LNCaP clone FGC (cell line): ENCODE data around the gene SEMA5B.

Experiments
- DNase-seq: peaks from one replicate; pipeline ENCODE4 v3.0.0-alpha.2; 2011; ENCODE audit warnings: low read depth
- H3K4me3 ChIP-seq: 2 replicates; pipeline ENCODE4 v1.5.1; 2011; ENCODE audit warnings: mild to moderate bottlenecking, low read depth, low read length, control low read depth
- TF ChIP-seq, protein P1 (sequence below): IDR thresholded peaks from 2 replicates; pipeline ENCODE4 v1.5.1; 2012; ENCODE audit warnings: mild to moderate bottlenecking; ENCODE audit not compliant: control insufficient read depth, insufficient read depth; ENCODE audit errors: extremely low read depth

Gene SEMA5B

GRCh38 chr3:123008840-123009239 is 18.7 kb downstream of the SEMA5B start:
- no peak overlapping the region for H3K4me3 ChIP-seq
- DNase-seq: no peak
- TF ChIP-seq, protein P1, sequence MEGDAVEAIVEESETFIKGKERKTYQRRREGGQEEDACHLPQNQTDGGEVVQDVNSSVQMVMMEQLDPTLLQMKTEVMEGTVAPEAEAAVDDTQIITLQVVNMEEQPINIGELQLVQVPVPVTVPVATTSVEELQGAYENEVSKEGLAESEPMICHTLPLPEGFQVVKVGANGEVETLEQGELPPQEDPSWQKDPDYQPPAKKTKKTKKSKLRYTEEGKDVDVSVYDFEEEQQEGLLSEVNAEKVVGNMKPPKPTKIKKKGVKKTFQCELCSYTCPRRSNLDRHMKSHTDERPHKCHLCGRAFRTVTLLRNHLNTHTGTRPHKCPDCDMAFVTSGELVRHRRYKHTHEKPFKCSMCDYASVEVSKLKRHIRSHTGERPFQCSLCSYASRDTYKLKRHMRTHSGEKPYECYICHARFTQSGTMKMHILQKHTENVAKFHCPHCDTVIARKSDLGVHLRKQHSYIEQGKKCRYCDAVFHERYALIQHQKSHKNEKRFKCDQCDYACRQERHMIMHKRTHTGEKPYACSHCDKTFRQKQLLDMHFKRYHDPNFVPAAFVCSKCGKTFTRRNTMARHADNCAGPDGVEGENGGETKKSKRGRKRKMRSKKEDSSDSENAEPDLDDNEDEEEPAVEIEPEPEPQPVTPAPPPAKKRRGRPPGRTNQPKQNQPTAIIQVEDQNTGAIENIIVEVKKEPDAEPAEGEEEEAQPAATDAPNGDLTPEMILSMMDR: no peak

- TF ChIP-seq, protein P1: no peak
- no peak overlapping the region for H3K4me3 ChIP-seq
- DNase-seq: no peak
These were observed 21.0 kb downstream of the SEMA5B start for GRCh38 chr3:123006609-123007008.

DNA sequence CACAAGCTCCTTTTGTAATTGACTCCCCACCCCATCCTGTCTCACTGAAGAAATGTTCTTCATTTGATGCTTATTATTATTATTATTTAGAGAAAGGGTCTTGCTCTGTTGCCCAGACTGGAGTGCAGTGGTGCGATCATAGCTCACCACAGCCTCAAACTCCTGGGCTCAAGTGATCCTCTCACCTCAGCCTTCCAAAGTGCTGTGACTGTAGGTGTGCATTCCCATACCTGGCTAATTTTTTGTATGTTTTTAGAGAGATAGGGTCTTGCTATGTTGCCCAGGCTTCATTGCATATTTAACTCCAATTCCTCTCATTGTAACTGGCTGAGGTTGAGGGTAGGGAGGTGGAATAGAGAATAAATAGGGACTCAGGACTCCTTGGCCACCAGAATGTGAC is 22.3 kb downstream of the SEMA5B start:
- H3K4me3 ChIP-seq: no peak overlapping the region
- TF ChIP-seq, protein P1: no peak
- no peak for DNase-seq

DNA sequence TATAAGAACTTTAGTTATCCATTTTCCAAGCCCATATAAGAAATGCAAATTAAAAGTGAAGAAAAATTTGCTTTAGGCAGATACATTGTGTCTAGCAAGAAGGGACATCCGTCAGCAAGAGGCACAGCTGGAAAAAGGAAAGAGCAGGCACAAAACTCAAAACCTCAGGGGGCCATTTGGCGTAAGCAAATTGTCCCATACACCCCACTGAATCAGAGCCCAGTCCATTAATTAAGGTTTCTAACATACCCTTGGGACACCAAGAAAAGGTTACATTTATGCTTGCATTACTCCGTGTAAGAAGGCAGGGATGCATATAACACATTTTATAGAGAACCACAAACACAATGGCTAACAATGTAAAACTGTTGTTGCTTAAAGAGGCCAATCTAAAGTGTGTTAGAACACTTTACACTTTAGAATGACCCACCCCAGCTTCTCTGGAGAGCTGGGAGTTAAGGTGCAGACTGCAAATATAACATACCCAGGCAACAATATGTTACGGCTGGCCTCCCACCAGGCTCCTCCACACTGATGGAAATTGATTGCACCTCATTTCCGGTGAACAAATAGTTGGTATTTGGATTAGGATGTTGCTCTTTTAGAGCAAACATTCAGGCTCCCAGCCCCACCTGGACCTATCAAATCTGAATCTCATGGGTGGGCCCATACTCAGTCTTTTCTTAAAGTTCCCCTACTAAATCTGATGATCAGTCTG is 23.2 kb downstream of the SEMA5B start:
- no peak for DNase-seq
- TF ChIP-seq, protein P1: no peak

GRCh38 chr3:123002749-123003497 is 24.6 kb downstream of the SEMA5B start:
- no peak overlapping the region for H3K4me3 ChIP-seq
- TF ChIP-seq, protein P1: no peak

More for the DNA sequence above, 23.2 kb downstream of the SEMA5B start:
- no peak overlapping the region for H3K4me3 ChIP-seq

DNA sequence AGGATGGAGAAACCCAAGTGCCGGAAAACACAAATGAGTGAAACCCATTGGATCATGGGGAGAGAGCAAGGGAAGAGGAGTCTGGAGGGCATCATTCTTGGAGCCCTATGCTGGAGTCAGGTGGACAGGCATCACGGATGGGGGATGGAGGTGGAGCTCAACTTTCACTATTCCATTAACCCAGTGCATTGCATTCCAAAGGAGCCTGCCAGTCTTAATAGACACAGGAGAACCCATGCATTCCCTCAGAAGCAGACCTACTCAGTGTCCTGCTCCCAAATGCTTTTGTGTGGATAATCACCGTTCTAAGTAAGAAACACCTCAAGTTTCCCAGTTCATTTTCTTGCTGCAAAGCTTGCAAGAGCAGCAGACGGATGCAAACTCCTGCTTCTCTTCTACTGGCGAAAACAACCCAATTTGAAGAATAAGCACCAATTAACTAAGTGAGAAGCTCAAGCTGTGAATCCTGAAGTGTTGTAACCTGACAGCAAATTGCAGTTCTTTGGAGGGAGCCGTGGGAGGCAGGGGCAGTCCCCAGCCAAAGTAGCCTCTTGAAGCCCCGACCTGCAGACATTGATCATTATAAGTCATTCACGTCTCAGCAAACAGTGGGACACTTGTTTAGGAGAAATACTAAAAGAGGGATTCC is 25.3 kb downstream of the SEMA5B start:
- no peak for DNase-seq
- no peak overlapping the region for H3K4me3 ChIP-seq
- TF ChIP-seq, protein P1: no peak

More at GRCh38 chr3:123002749-123003497, 24.6 kb downstream of the SEMA5B start:
- DNase-seq: no peak
